GM21367 (cell line): ENCODE results near the gene SLC5A12.

Experiments
- ATAC-seq: cut with Tn5 transposase; IDR thresholded peaks from one replicate; pipeline ENCODE4 v1.9.1; 2021; ENCODE audit not compliant: unreplicated experiment

The SLC5A12 gene

DNA sequence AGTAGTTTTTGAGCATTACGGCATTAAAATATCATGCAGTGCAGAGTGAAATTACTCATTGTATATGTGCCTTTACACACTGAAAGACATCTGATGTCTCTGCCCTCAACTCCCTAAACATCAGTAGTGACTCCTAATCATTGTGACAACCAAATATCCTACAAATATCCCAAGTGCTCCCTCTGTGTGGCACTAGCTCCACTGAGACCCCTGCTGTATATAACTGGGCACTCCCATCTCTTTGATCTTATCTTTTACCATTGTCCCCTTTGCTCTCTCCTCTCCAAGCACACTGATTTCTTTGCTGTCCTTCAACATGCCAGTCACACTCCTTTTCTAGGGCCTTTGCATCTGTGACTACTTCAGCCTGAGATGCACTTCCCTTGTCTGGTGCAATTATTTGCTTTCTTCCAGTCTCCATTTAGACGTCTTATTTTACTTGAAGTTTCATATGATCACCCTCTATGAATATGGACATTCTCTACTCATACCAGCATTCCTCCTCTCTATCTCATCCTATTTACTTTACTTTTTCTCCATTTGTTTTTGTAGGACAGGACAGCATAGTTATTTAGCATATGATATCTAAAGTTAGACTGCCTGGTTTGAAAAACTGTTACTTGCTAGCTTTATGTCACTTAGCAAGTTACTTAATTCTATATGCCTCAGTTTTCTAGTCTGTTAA, 2.4 kb downstream of the SLC5A12 start:
- no peak for ATAC-seq

DNA sequence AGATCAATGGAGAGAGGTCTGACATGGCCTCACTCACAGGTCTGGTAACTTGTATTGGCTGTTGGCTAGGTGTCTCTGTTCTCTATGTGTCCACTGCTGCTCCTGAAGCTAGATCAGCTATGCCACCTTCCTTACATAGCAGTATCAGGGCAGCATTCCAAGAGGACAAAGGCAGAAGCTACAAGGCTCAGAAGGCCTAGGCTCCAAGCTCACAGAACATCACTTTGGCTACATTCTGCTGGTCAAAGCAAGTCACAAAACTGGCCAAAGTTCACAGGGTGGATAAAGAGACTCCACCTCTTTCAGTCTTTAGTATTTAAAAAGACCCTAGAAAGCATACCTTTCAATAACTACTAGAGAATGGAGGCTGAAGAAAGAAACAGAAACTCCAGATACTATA, 4.1 kb downstream of the SLC5A12 start:
- ATAC-seq, result no peak

DNA sequence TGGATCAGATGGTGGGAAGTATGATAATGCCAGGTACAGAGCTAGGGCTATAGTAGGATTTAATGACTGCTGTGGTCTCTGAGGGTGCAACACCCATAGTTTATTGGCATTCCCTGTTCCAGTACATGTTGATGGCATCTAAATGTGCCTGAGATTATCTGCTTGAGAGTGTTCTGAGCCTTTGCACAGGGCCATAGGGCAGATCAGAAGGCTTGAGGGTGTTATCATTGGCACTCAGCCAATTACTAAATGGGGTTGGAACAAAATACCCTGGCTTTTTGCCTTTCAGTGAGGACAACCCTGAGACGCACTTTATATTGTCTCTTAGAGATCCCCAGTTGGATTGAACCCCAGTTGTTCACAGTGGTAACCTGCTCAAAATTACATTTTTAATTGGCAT, 6.7 kb downstream of the SLC5A12 start:
- no peak for ATAC-seq

DNA sequence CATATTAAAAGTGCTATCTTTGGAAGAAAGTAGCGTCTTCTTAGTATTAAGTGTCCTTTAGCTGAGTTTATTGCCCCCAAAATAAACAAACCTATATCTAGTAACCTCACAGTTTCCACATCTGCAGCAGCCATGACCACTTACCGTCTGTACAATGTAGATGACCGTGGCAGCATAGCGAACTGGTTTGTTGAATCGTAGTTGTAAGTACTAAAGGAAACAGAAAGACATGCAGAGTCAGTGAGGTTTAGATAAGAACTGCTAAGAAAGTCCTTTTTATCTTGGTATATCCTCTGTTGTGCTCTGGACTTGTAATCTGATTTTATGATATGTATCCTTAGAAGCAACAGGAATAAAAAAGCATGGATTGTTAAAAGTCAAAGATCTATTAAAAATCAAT, 9.4 kb downstream of the SLC5A12 start:
- ATAC-seq, result no peak

DNA sequence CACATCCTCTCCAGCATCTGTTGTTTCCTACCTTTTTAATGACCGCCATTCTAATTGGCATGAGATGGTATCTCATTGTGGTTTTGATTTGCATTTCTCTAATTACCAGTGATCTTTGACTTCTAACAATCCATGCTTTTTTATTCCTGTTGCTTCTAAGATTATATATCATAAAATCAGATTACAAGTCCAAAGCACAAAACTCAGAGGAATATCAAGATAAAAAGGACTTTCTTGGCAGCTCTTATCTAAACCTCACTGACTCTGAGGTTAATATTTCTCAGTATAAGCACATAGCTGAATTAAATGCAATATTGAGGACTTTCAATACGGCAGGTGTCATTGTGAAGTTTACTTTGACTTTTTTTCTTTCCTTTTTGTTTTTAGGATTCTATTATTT, 11.4 kb downstream of the SLC5A12 start:
- ATAC-seq, result no peak

DNA sequence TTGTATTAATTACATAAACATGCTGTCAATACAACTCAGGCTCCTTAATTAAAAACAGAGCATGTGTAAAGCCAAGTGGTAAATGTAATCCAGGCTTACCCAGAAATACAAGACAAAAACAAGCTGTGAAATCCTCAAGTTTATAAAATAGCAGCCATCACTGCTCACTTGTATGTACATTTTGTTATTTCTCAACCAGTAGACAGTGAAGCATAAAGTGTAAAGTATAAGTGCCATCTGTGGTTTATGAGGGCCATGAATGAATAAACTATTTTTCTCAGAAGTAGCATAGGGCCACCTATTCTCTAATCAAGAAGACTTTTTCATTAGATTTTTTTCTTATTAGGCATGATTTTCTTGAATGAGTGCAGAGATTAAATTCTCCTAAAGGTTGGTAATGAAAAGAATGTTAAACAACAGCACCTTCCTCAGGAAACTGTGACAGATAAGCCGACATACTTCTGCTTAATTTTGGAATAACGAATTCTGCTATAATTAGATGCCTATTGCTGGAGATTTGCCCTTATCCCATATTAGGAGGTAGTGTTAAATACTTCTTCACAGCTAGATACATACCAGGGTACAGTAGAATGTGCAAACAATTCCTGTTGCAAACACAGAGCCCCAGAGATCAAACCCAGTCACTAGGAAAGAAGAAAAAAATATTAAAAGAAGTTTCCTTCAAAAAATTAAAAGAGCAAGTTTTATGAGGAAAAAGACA, 13.0 kb downstream of the SLC5A12 start:
- no peak for ATAC-seq

DNA sequence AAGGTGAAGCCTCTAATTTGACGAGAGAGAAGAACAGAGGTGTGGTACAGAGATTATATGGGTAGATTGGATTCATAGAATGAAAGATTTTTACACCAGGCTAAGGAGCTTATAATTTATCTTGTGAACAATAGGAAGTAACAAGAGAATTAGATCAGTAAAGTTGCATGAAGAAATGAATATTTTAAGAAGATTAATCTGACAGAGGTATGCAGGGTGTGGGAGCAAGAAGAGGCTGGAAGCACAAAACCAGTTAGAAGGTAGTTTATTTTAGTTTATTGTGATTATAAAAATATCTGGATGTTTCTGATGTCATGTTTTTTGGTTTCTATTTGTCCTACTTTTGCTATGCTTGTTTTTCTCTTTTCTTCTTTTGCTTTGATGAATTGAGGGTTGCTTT, 15.7 kb downstream of the SLC5A12 start:
- ATAC-seq, result no peak

DNA sequence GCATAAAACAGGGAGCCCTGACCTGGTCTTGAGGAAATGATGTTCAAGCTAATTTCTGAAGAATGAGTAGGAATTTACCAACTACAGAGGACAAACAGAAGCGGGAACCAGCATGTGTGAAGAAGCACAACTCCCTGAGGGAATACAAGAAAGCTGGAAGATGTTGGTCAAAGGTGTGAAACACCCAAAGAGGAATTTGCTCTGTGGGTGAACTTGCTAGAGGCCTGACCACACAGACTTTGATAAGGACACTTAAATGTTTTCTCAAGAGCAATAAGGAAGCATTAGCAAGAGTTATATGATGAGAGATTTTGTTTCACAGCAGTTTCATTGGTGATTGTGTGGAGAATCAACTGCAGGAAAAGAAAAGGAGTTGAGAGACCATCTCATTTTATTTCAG, 17.6 kb downstream of the SLC5A12 start:
- ATAC-seq, result no peak

DNA sequence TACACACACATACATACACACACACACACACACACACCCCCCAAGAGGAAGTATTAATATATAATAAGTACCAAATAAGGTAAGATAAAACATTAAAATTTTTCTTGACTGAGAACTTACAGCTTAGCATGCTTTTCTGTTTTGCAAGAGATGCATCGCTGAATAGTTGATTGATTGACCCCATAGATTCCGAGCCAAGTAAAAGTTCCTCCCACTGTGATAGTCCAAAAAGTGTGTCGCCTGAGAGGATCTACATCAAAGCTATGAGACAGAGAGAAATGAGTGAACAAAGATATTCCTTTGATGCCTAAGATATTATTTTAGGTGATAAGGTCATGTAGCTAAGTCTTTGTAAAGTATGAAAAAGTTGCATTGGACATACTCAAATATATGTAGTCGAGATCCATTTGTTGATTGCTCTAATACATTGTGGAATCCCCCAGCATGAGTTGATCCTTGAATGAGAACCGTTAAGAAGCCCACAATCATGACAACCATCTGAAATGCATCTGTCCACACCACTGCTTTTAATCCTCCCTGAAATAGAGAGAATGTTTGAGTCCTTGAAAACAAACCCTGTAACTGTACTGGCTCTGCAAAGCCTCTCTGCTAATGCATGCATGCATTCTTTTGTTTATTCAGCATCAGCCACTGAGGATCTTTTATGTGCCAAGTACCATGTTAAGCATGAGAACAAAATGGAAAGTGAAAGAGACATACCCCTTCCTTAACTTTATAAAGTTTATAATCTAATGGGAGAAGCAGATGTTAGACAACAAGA, 18.3 kb downstream of the SLC5A12 start:
- no peak for ATAC-seq

DNA sequence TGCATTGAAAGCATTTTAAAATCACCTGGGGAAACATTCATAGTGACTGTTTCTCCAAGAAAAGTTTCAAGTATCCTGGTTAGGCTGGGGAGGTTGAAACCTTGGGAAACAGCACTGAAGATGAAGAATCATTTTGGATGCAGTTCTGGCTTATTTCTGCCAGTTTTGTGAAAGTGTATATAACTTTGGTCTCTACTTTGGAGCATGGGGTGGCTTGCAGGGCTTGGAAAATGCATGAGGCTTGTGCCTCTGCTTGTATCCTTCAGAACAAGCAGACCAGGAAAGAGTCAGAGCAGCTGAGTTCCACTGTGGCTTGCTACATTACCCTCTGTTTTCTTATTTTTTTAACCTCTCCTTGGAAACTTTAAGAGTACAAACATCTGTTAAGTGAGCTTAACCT, 19.5 kb downstream of the SLC5A12 start:
- no peak for ATAC-seq

DNA sequence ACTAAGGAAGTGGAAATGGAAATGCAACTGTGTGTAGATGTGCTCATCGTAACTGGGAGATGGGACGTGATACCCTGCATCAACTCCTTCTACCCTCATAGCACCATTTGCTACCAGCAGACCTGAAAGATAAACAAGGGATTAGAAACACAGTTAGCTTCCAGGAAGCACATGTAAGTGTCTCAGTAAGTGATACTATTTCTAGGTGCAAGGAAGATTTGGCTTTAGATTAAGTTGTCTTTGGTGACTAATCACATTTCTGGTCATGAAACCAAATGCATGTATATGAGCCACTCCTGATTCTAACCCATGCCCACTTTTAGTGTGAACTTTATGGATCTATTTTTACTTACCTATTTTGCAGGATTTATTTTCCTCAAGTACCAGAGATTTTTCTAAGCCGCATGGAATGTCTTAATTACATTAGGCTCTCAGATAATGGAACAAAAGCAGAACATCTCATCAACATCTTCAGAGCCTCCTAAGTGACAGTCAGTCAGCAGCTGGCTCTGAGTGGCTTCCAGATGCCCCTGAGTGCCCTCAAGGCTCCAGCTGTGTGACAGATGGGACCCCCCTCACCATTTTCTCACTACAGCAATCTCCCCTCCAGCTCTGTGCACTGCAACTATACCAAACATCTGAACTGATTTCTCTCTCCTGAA, 21.2 kb downstream of the SLC5A12 start:
- no peak for ATAC-seq

DNA sequence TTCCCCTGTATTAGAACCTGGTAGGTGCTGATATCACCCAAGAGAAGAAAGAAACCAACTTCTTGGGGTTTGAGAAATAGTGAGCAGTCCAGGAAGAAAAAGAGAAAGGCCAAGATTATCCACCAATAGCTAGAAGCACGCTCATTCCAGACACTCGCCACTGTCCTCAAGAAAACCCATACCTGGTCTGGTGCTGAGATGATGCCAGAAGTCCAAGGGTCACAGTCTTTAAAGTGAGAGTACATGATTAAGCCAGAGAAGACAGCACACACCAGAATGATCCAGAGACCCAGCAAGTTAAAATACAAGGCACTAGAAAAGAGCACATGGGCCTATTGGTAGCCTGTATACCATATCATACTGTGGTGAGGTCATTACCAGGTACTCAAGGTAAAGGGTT, 23.6 kb downstream of the SLC5A12 start:
- ATAC-seq, result no peak

DNA sequence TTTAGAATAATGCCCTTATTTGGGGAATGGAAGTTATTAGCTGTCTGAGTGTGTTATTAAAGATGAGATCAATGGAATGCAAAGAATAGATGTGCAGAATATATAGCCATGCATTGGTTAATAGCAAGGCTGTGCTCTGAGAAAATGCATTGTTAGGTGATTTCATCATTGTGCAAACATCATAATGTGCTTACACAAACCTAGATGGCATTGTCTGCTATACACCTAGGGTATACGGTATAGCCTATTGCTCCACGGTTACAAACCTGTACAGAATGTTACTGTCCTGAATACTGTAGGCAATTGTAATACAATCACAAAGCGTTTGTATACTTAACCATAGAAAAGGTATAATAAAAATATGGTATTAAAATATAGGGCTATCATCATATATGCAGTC, 25.5 kb downstream of the SLC5A12 start:
- ATAC-seq, result no peak

DNA sequence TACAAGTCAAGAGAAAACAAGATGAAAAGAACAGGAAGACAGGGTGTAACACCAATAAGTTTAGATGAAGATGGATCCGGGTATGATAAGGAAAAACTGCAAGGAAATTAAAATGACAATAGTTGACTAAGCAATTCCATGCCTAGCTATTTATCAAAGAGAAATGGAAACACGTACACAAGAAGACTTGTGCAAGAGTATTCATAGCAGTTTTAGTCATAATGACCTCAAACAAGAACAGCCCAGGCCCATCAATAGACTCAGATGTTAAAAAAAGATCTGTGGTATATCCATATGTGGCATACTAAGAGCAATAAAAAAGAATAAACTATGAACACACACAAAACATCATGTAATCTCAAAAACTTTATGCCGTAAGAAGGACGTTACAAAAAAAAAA, 33.2 kb downstream of the SLC5A12 start:
- ATAC-seq, result no peak

DNA sequence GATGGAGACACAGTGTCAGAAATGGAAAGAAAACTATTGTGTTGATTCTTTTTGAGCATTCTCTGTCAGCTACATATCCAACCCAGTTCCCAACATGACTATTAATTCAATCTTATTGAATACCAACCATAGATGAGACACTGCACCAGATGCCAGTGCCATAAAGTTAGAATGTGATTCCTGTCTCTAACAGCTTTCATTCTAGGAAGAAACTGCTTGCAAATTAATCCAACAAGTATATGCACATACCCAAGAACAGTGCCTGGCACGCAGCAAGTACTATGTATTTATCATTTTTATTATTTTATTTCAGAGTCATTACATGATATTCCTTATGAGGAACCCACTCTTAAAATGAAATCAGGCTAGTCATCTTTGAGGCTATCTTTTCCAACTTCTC, 34.5 kb downstream of the SLC5A12 start:
- no peak for ATAC-seq

DNA sequence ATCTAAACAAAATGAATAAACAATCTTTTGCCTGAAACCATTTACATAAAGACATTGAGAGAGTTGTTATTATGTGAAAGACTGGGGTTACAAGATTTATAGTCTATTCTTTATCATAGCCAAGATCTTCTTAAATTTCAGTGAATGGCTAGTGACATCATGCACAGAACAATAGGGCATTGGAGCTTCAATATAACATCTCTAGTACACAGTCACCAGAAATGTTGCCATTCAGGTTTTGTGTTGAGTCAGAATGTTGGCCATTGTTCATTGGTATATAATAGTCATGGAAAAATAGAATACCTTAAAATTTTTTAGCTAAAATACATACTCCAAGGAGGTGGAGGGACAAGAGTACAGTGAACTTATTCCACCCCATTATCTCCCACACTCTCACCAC, 44.3 kb downstream of the SLC5A12 start:
- ATAC-seq, result no peak

DNA sequence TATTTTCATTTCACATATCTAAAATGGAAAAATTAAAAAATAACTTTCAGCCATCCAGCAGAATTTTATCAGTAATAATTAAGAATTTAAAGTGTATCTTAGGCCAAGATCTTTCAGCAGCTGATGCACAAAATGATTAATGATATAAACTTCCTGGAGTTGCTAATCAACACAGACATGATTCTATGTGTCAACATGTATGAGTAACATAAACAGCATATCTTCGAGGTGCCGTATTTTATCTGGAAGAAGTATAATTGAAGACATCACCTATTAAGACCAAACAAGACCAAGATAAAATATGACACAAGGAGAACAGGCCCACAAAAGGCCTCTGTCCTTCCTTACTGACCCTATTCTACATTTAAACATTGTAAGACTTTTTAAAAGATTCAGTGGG, 45.2 kb downstream of the SLC5A12 start:
- ATAC-seq, result no peak

DNA sequence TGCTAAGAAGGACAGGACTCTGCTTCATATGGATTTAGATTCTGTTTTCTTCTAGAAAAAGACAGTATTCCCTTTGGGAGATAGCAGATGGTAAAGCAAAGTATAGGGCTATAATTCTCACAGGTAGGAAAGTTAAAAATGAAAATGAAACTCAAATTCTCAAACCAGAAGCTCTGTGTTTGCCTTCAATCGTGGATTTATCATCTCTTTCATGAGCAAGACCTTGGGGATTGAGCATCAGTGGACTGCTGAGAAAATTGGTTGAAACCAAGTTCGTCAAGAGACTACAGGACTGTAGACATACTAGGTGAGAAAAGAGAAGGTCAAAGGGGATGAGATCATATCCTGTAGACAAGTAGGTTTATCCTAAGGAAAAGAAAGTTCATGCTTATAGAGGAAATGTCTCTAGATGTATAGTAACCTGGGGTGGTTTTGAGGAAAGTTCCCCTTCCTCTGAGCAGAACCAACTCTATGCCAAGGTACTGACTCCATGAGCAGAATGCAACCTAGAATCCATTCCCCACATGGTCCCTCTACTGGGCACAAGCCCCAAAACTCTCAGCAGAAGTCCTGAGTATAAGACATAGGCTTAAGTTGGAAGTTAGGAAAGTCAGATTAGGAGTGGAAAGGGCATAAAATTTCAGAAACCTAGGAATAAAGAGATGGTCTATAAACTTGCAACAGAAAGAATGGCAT, 46.5 kb downstream of the SLC5A12 start:
- ATAC-seq, result no peak

DNA sequence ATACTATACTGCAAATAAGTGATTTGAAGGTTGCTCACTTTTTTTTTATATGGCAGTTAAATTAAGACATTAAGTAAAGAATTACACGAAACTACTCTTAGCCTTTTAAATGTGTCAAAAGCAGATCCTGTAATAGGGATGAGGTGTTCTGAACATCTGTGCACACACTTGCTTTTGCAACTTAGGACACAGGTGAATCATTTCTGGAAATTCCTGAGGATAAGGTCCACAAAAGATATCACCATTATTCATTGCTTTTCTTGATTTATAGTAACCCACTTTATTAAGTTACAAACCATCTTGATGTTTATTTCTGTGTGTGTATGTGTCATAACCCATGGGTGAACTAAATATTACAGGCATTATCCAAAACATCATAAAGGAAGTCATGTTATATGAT, 55.9 kb downstream of the SLC5A12 start:
- ATAC-seq, result no peak

DNA sequence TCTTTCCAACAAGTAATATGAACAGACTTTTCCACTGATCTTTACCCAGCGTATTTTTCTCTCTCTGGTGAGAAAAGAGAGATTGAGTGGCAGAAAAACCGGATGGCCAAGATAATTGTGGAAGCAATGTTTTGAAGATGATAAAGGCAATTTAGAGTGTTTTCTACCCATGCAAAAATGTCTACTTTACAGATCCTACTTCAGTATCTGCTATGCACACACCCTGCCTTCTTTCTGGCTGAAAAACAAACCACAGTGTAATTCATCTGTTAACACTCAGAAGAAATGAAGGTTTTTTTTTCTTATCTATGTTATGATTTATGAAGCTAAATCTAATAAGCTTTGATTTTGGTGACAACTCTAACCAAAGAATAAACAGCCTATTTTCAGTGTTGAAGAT, 56.8 kb downstream of the SLC5A12 start:
- ATAC-seq, result no peak

DNA sequence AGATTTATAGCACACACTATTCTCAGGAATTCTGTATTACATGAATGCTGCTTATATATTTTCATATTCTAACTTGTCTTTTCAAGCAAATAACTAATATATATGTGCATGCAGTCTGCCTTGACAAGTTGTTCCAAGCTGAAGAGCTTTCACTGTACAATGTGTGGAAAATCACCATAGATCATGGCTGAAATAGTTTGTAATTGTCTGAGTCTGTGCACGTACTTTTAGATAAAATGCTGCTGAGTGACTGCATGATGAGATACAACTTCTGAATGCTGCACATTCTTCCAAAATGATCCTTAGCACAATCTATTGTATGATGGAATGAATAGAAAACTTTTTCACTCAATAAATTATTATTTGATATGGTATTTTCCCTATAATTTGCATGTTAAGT, 58.9 kb downstream of the SLC5A12 start:
- ATAC-seq, result no peak
